Neural progenitor cell (in vitro differentiated cells): ENCODE measurements around the gene STIM1.

ENCODE experiments used
- CTCF ChIP-seq: fragments of 200-600 bp; sonication (generic); IDR thresholded peaks from 2 replicates; pipeline ENCODE4 v1.5.1; 2017; ENCODE audit warnings: antibody characterized with exemption, mild to moderate bottlenecking
- EZH2 ChIP-seq: fragments of 200-600 bp; sonication (generic); IDR thresholded peaks from 2 replicates; pipeline ENCODE4 v1.6.1; 2017; ENCODE audit warnings: antibody characterized with exemption, mild to moderate bottlenecking, moderate library complexity

- no peak for TF ChIP-seq CTCF
- no peak for TF ChIP-seq EZH2
Measured at GRCh38 chr11:4076774-4077173, 221.3 kb downstream of the STIM1 start.
